Measurements from ENCODE around the gene PNMT.

- no peak for TF ChIP-seq POLR2AphosphoS5 (IDR thresholded peaks at IDR 0.05)
- no peak for TF ChIP-seq CTCF (IDR thresholded peaks at IDR 0.05 in 8 of 11, conservative IDR thresholded peaks at IDR 0.05 in 3 of 11)
Observed at GRCh38 chr17:39677542-39678339, 9.5 kb downstream of the PNMT start.

Data from spleen (tissue), 7 donors.